ENCODE measurements around the gene B4GALT2.

The B4GALT2 gene

DNA sequence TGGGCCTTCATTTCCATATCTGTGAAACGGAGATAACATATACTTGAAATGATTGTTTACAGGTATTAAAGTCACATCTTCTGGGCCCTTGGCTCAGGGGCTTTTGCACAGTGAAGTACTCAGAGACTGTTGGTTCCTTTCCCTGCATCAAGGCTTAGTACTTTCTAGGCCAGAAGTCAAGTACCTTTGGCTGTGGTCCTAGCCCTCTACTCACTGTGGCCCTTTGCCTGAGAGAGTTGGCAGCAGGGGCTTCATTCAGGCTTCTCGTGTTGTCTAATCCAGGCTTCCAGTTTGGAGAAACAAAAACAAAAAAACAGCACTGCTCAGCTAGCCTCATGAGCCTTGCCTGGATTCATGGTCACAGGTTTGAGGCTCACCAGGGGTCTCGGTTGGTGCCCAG is 17.3 kb upstream of the B4GALT2 start:
- Histone ChIP-seq H3K4me3 (ENCODE audit: insufficient read depth in 1 of 2, low read depth in 1 of 2, low read length in 2 of 2) (no peak overlapping the region), H4K91ac (ENCODE audit: low read length) (no peak overlapping the region), H3K23ac (ENCODE audit: low read length in 2 of 2) (no peak overlapping the region), H2AK5ac (ENCODE audit: low read length, severe bottlenecking) (no peak overlapping the region), H3K9ac (ENCODE audit: low read length) (no peak overlapping the region), H3K36me3 (ENCODE audit: control insufficient read depth in 1 of 2, insufficient read depth in 2 of 2, low read depth in 1 of 2, low read length in 2 of 2) (peaks cover 73 to 97% of the 10 kb centered on the region in 2 experiments), H2BK5ac (ENCODE audit: low read depth, low read length, poor library complexity, severe bottlenecking) (no peak overlapping the region), H3K4ac (ENCODE audit: low read depth in 1 of 2, low read length in 2 of 2) (no peak overlapping the region), H3K27ac (ENCODE audit: low read length, poor library complexity, severe bottlenecking) (no peak overlapping the region), H3K27me3 (ENCODE audit: control insufficient read depth in 1 of 2, insufficient read depth in 1 of 2, low read length in 2 of 2) (no peaks in the 10 kb centered on the region), H2AFZ (ENCODE audit: low read depth, low read length) (no peak overlapping the region), H3K14ac (ENCODE audit: low read length in 2 of 2) (no peak overlapping the region), H3K9me3 (ENCODE audit: control insufficient read depth, low read length) (no peaks in the 10 kb centered on the region), H3K4me2 (ENCODE audit: low read length, poor library complexity, severe bottlenecking) (no peak overlapping the region), H3K18ac (ENCODE audit: low read depth in 1 of 2, low read length in 2 of 2) (no peak overlapping the region), H2BK120ac (ENCODE audit: low read depth, low read length) (no peak overlapping the region), H4K8ac (ENCODE audit: low read length) (no peak overlapping the region), H2BK12ac (ENCODE audit: low read length in 2 of 2) (no peak overlapping the region), H3K79me1 (replicated peaks; ENCODE audit: low read length, poor library complexity, severe bottlenecking) (peaks cover 3% of the 10 kb centered on the region), H2BK15ac (ENCODE audit: low read depth, poor library complexity, severe bottlenecking) (no peak overlapping the region), H3K4me1 (ENCODE audit: control insufficient read depth, insufficient read depth, low read depth, low read length) (no peaks in the 10 kb centered on the region)
- no peak for DNase-seq
- 89% methylated on average over 3 of the region's 3 CpGs for WGBS

DNA sequence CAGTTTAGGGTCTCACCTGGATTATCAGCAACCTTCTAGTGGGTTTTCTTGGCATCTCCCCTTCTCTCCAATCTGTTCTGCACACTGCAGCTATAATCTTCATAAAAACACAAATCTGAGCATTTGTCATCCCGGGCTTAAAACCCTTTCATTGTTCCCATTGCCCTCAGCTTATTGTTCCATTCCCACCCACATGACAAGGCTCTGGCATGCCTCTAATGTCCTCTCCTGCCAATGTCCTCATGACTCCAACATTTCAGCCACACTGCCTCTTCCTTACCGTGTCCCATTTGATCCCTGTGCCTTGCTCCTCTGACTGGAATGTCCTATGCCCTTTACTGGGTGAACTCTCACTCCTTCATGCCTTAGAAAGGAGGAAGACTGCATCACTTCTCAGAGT is 16.7 kb upstream of the B4GALT2 start:
- no peak for DNase-seq
- H3K4me2 ChIP-seq (ENCODE audit: low read length, poor library complexity, severe bottlenecking), result no peak overlapping the region
- H2BK120ac ChIP-seq (ENCODE audit: low read depth, low read length), result no peak overlapping the region
- H2BK5ac ChIP-seq (ENCODE audit: low read depth, low read length, poor library complexity, severe bottlenecking), result no peak overlapping the region
- H3K23ac ChIP-seq (ENCODE audit: low read length in 2 of 2), result no peak overlapping the region
- H2BK15ac ChIP-seq (ENCODE audit: low read depth, poor library complexity, severe bottlenecking), result no peak overlapping the region
- H4K8ac ChIP-seq (ENCODE audit: low read length), result no peak overlapping the region
- H2BK12ac ChIP-seq (ENCODE audit: low read length in 2 of 2), result no peak overlapping the region
- H3K79me1 ChIP-seq (replicated peaks; ENCODE audit: low read length, poor library complexity, severe bottlenecking), result peaks cover 2% of the 10 kb centered on the region
- H3K27ac ChIP-seq (ENCODE audit: low read length, poor library complexity, severe bottlenecking), result no peak overlapping the region
- H3K27me3 ChIP-seq (ENCODE audit: control insufficient read depth in 1 of 2, insufficient read depth in 1 of 2, low read length in 2 of 2), result no peaks in the 10 kb centered on the region
- no peak overlapping the region for H3K9ac ChIP-seq (ENCODE audit: low read length)
- no peak overlapping the region for H3K14ac ChIP-seq (ENCODE audit: low read length in 2 of 2)
- no peak overlapping the region for H2AFZ ChIP-seq (ENCODE audit: low read depth, low read length)
- no peak overlapping the region for H3K4ac ChIP-seq (ENCODE audit: low read depth in 1 of 2, low read length in 2 of 2)
- no peaks in the 10 kb centered on the region for H3K4me1 ChIP-seq (ENCODE audit: control insufficient read depth, insufficient read depth, low read depth, low read length)
- H2AK5ac ChIP-seq (ENCODE audit: low read length, severe bottlenecking), result no peak overlapping the region
- no peak overlapping the region for H4K91ac ChIP-seq (ENCODE audit: low read length)
- no peaks in the 10 kb centered on the region for H3K9me3 ChIP-seq (ENCODE audit: control insufficient read depth, low read length)
- WGBS, result 80% methylated on average over 2 of the region's 2 CpGs
- H3K18ac ChIP-seq (ENCODE audit: low read depth in 1 of 2, low read length in 2 of 2), result no peak overlapping the region
- H3K4me3 ChIP-seq (ENCODE audit: insufficient read depth in 1 of 2, low read depth in 1 of 2, low read length in 2 of 2), result no peak overlapping the region
- H3K36me3 ChIP-seq (ENCODE audit: control insufficient read depth in 1 of 2, insufficient read depth in 2 of 2, low read depth in 1 of 2, low read length in 2 of 2), result peaks cover 73 to 96% of the 10 kb centered on the region in 2 experiments

DNA sequence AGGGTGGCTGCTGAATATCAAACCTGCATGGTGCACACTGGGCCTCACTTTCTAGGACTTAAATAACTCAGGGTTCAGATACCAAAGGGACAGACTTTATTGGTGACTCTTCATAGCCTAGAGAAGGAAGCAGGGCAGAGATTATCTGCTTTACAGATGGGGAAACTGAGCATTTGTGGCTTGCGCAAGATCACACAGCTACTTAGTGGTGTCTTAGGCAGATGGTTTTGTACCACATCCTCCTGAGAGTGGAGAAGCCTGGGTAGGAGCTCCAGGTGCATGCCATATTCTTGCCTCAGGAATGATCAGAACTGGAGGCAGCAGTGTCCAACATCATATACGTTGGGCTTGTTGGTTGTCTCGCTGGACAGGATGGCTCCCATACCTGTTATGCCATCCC is 16.0 kb upstream of the B4GALT2 start:
- DNase-seq, result no peak
- Histone ChIP-seq H4K91ac (ENCODE audit: low read length) (no peak overlapping the region), H2BK120ac (ENCODE audit: low read depth, low read length) (no peak overlapping the region), H3K4ac (ENCODE audit: low read depth in 1 of 2, low read length in 2 of 2) (no peak overlapping the region), H3K18ac (ENCODE audit: low read depth in 1 of 2, low read length in 2 of 2) (no peak overlapping the region), H3K27me3 (ENCODE audit: control insufficient read depth in 1 of 2, insufficient read depth in 1 of 2, low read length in 2 of 2) (no peaks in the 10 kb centered on the region), H2BK12ac (ENCODE audit: low read length in 2 of 2) (no peak overlapping the region), H2BK15ac (ENCODE audit: low read depth, poor library complexity, severe bottlenecking) (no peak overlapping the region), H3K4me1 (ENCODE audit: control insufficient read depth, insufficient read depth, low read depth, low read length) (no peaks in the 10 kb centered on the region), H2AFZ (ENCODE audit: low read depth, low read length) (no peak overlapping the region), H3K4me2 (ENCODE audit: low read length, poor library complexity, severe bottlenecking) (no peak overlapping the region), H3K23ac (ENCODE audit: low read length in 2 of 2) (no peak overlapping the region), H3K27ac (ENCODE audit: low read length, poor library complexity, severe bottlenecking) (no peak overlapping the region), H2AK5ac (ENCODE audit: low read length, severe bottlenecking) (no peak overlapping the region), H3K36me3 (ENCODE audit: control insufficient read depth in 1 of 2, insufficient read depth in 2 of 2, low read depth in 1 of 2, low read length in 2 of 2) (peaks cover 71 to 95% of the 10 kb centered on the region in 2 experiments), H3K4me3 (ENCODE audit: insufficient read depth in 1 of 2, low read depth in 1 of 2, low read length in 2 of 2) (no peak overlapping the region), H3K79me1 (replicated peaks; ENCODE audit: low read length, poor library complexity, severe bottlenecking) (peaks cover 2% of the 10 kb centered on the region), H2BK5ac (ENCODE audit: low read depth, low read length, poor library complexity, severe bottlenecking) (no peak overlapping the region), H3K14ac (ENCODE audit: low read length in 2 of 2) (no peak overlapping the region), H4K8ac (ENCODE audit: low read length) (no peak overlapping the region), H3K9me3 (ENCODE audit: control insufficient read depth, low read length) (no peaks in the 10 kb centered on the region), H3K9ac (ENCODE audit: low read length) (no peak overlapping the region)
- WGBS, result 95% methylated on average over 3 of the region's 3 CpGs

DNA sequence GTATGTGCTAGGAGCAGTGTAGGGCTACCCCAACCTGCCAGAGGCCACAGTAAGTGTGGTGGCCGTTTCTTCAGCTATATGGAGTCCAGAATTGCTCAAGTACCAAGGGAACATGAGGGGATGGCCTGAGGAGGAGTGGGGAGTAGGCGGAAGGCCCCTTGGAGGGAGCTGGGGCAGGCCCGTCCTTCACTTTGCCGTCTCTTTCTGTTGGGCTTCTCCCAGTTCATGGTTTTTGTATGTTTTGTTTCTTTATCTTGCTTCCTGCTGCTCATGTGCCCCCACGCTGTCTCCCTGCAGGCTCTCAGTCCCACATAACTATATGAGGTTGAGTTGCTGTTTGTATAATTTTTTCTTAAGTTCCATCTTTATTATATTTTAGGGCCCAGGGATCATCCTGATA is 15.1 kb upstream of the B4GALT2 start:
- Histone ChIP-seq H3K4me2 (ENCODE audit: low read length, poor library complexity, severe bottlenecking) (no peak overlapping the region), H3K4me1 (ENCODE audit: control insufficient read depth, insufficient read depth, low read depth, low read length) (no peaks in the 10 kb centered on the region), H2BK12ac (ENCODE audit: low read length in 2 of 2) (no peak overlapping the region), H3K27me3 (ENCODE audit: control insufficient read depth in 1 of 2, insufficient read depth in 1 of 2, low read length in 2 of 2) (no peaks in the 10 kb centered on the region), H3K14ac (ENCODE audit: low read length in 2 of 2) (no peak overlapping the region), H2BK120ac (ENCODE audit: low read depth, low read length) (no peak overlapping the region), H3K27ac (ENCODE audit: low read length, poor library complexity, severe bottlenecking) (no peak overlapping the region), H3K9ac (ENCODE audit: low read length) (no peak overlapping the region), H3K23ac (ENCODE audit: low read length in 2 of 2) (no peak overlapping the region), H3K79me1 (replicated peaks; ENCODE audit: low read length, poor library complexity, severe bottlenecking) (peaks cover 2% of the 10 kb centered on the region), H3K4me3 (ENCODE audit: insufficient read depth in 1 of 2, low read depth in 1 of 2, low read length in 2 of 2) (no peak overlapping the region), H3K4ac (ENCODE audit: low read depth in 1 of 2, low read length in 2 of 2) (no peak overlapping the region), H4K8ac (ENCODE audit: low read length) (no peak overlapping the region), H3K18ac (ENCODE audit: low read depth in 1 of 2, low read length in 2 of 2) (no peak overlapping the region), H2BK15ac (ENCODE audit: low read depth, poor library complexity, severe bottlenecking) (no peak overlapping the region), H3K9me3 (ENCODE audit: control insufficient read depth, low read length) (no peaks in the 10 kb centered on the region), H4K91ac (ENCODE audit: low read length) (no peak overlapping the region), H2BK5ac (ENCODE audit: low read depth, low read length, poor library complexity, severe bottlenecking) (no peak overlapping the region), H2AFZ (ENCODE audit: low read depth, low read length) (no peak overlapping the region), H3K36me3 (ENCODE audit: control insufficient read depth in 1 of 2, insufficient read depth in 2 of 2, low read depth in 1 of 2, low read length in 2 of 2) (peaks cover 62 to 86% of the 10 kb centered on the region in 2 experiments), H2AK5ac (ENCODE audit: low read length, severe bottlenecking) (no peak overlapping the region)
- WGBS, result 84% methylated on average over 3 of the region's 5 CpGs
- DNase-seq, result no peak

Data from mesenchymal stem cell (in vitro differentiated cells and primary cell).